GM12878 (cell line): ENCODE measurements around the gene TAGLN3. TPM values are rescaled to one million over a fixed set of nuclear protein-coding genes. Genes with fewer than 3 reads are reported as not detected.

ENCODE experiments used
- ATAC-seq: fragments of 200-7000 bp; cut with Tn5 transposase; 3 replicates; pipeline ENCODE4 v1.9.1; 2020; ENCODE audit warnings: mild to moderate bottlenecking, moderate library complexity
- BruUV-seq: library from RNA; stranded (reverse); fragments of 400-500 nt; replicated peaks from 2 replicates; lab custom pipeline; 2021; lab: Mats Ljungman, UMichigan
- CTCF ChIA-PET: fragments of 300-600 bp; sonication (Branson Sonifier 250); formaldehyde crosslinking; extraction: SDS; loops from one replicate; lab custom pipeline; 2021; ENCODE audit warnings: inconsistent platforms; lab: Yijun Ruan, JAX
- POLR2A ChIA-PET: fragments of 350-600 bp; formaldehyde crosslinking; extraction: SDS; loops from one replicate; lab custom pipeline; 2021; ENCODE audit warnings: inconsistent platforms; lab: Charles Lee
- RAD21 ChIA-PET: fragments of 300-600 bp; sonication (Branson Sonifier 250); formaldehyde crosslinking; loops from one replicate; lab custom pipeline; 2023; ENCODE audit warnings: antibody characterized with exemption; ENCODE audit not compliant: unreplicated experiment; lab: Charles Lee
- SMC1A ChIA-PET: fragments of 300-600 bp; sonication (Branson Sonifier 250); formaldehyde crosslinking; loops from one replicate; lab custom pipeline; 2023; ENCODE audit not compliant: unreplicated experiment, uncharacterized antibody; lab: Charles Lee
- DNase-seq: peaks from one replicate; pipeline ENCODE4 v3.0.0-alpha.2; 2011; ENCODE audit warnings: low read depth, low spot score
- FAIRE-seq: peaks from 3 replicates; lab custom pipeline; 2011; peaks lifted over from hg19 to GRCh38; lab: Jason Lieb, UNC
- H2AFZ ChIP-seq: 2 replicates; pipeline ENCODE4 v1.6.0; 2011; ENCODE audit warnings: low read depth, low read length, control low read depth; ENCODE audit not compliant: control insufficient read depth
- H3K27ac ChIP-seq: 2 replicates; pipeline ENCODE4 v1.5.1; 2011; ENCODE audit warnings: control low read depth; ENCODE audit not compliant: control insufficient read depth, insufficient read depth
- H3K27me3 ChIP-seq, 2 experiments: replicated peaks in 1 of 2; 2 replicates each; pipeline versions ENCODE4 v1.6.0 to v1.6.1; 2011; ENCODE audit warnings: low read length in 1 of 2; ENCODE audit not compliant: control insufficient read depth in 2 of 2, insufficient read depth in 2 of 2
- H3K36me3 ChIP-seq, 2 experiments: 2 replicates each; pipeline ENCODE4 v1.5.1; 2011; ENCODE audit warnings: low read length in 1 of 2; ENCODE audit not compliant: control insufficient read depth in 2 of 2, insufficient read depth in 2 of 2
- H3K4me1 ChIP-seq: 2 replicates; pipeline ENCODE4 v1.6.1; 2011; ENCODE audit warnings: mild to moderate bottlenecking, low read length, moderate library complexity, mixed read lengths; ENCODE audit not compliant: control insufficient read depth, insufficient read depth
- H3K4me2 ChIP-seq: 2 replicates; pipeline ENCODE4 v1.6.0; 2011; ENCODE audit warnings: control low read depth; ENCODE audit not compliant: control insufficient read depth, insufficient read depth
- H3K4me3 ChIP-seq: fragments of 200-600 bp; sonication (generic); 2 replicates; pipeline ENCODE4 v1.5.1; 2016
- H3K79me2 ChIP-seq: 2 replicates; pipeline ENCODE4 v1.6.0; 2011; ENCODE audit warnings: low read length; ENCODE audit not compliant: control insufficient read depth, insufficient read depth
- H3K9ac ChIP-seq: 2 replicates; pipeline ENCODE4 v1.8.0; 2011; ENCODE audit warnings: low read length, control low read depth, mixed read lengths; ENCODE audit not compliant: control insufficient read depth, insufficient read depth
- H3K9me3 ChIP-seq: replicated peaks from 3 replicates; pipeline ENCODE4 v1.5.1; 2011; ENCODE audit warnings: mild to moderate bottlenecking, low read length; ENCODE audit not compliant: control insufficient read depth, insufficient read depth
- H4K20me1 ChIP-seq: 2 replicates; pipeline ENCODE4 v1.6.0; 2011; ENCODE audit not compliant: control insufficient read depth, insufficient read depth
- BRCA1 ChIP-seq: IDR thresholded peaks from 2 replicates; pipeline ENCODE4 v1.6.1; 2011; ENCODE audit warnings: low read depth, low read length, improper control_type of control experiment
- ESRRA ChIP-seq: IDR thresholded peaks from 2 replicates; pipeline ENCODE4 v1.6.1; 2012; ENCODE audit warnings: mild to moderate bottlenecking, low read length, improper control_type of control experiment
- ETV6 ChIP-seq, 2 experiments: fragments of 450-650 bp in 1 of 2; IDR thresholded peaks in 1 of 2; conservative IDR thresholded peaks in 1 of 2; 2 replicates each; pipeline ENCODE4 v1.6.1; 2014; ENCODE audit warnings: antibody characterized with exemption in 1 of 2, borderline replicate concordance in 1 of 2, low read depth in 1 of 2, mild to moderate bottlenecking in 1 of 2, moderate library complexity in 1 of 2
- IKZF2 ChIP-seq, 2 experiments: fragments of 450-650 bp; IDR thresholded peaks; 2 replicates each; pipeline ENCODE4 v1.6.1; 2017; ENCODE audit warnings: mild to moderate bottlenecking in 2 of 2, moderate library complexity in 2 of 2
- JUNB ChIP-seq: IDR thresholded peaks from 2 replicates; pipeline ENCODE4 v1.6.1; 2016; ENCODE audit warnings: antibody characterized with exemption, mild to moderate bottlenecking
- MXI1 ChIP-seq: fragments of 150-350 bp; IDR thresholded peaks from 2 replicates; pipeline ENCODE4 v1.6.1; 2011; ENCODE audit warnings: low read depth, mild to moderate bottlenecking, inconsistent platforms, low read length, improper control_type of control experiment
- NR2C2 ChIP-seq: IDR thresholded peaks from 2 replicates; pipeline ENCODE4 v1.6.1; 2011; ENCODE audit warnings: borderline replicate concordance, low read depth; ENCODE audit not compliant: control insufficient read depth, insufficient read length
- RUNX3 ChIP-seq: IDR thresholded peaks from 2 replicates; pipeline ENCODE4 v1.6.1; 2012; ENCODE audit warnings: low read length, inconsistent platforms
- SUZ12 ChIP-seq: fragments of 200-600 bp; sonication (generic); IDR thresholded peaks from one replicate; pipeline ENCODE4 v1.6.1; 2018; ENCODE audit warnings: antibody characterized with exemption, mild to moderate bottlenecking; ENCODE audit not compliant: unreplicated experiment
- YBX1 ChIP-seq: fragments of 450-650 bp; IDR thresholded peaks from 2 replicates; pipeline ENCODE4 v1.6.1; 2016; ENCODE audit warnings: antibody characterized with exemption
- ZNF384 ChIP-seq: IDR thresholded peaks from 2 replicates; pipeline ENCODE4 v1.6.1; 2012; ENCODE audit warnings: low read depth, mild to moderate bottlenecking, low read length, improper control_type of control experiment, borderline replicate concordance
- WGBS: methylation state at CpG from one replicate; pipeline ENCODE4 v1.1.6; 2016; ENCODE audit warnings: low lambda C conversion rate; ENCODE audit not compliant: insufficient replicate concordance, insufficient coverage; ENCODE audit errors: missing lambda C conversion rate; 5-methylcytosine and 5-hydroxymethylcytosine counted together
- in situ Hi-C: fragments of 300-500 bp; cut with MboI; formaldehyde crosslinking; loops from 9 replicates; pipeline ENCODE4 v1.14.3; 2018; ENCODE audit warnings: mixed read lengths
- intact Hi-C: fragments of 100-400 bp; cut with micrococcal nuclease; formaldehyde crosslinking; loops from one replicate; pipeline ENCODE4 v1.14.2; 2022; ENCODE audit not compliant: unreplicated experiment
- polyA plus RNA-seq, 11 experiments: library from polyadenylated mRNA; depleted of rRNA in 4 of 11; unstranded in 6 of 11; stranded (reverse) in 5 of 11; fragments of >200 nt; fragmentation: Nextera tagmentation in 4 of 11; fragmentation: Illumina TruSeq in 1 of 11; extraction: Ambion mirVana in 4 of 11; extraction: Trizol in 1 of 11; gene quantifications; 1 replicate in 1 of 11; 2 replicates in 10 of 11; pipeline versions ENCODE4 v1.2.1 to v1.2.3, GENCODE V29; 2011 to 2016; ENCODE audit warnings: inconsistent platforms in 2 of 11, missing spikeins in 2 of 11, low read depth in 1 of 11
- total RNA-seq, 4 experiments: library from RNA; depleted of rRNA in 3 of 4; stranded (reverse); fragments of >200 nt in 3 of 4; fragmentation: Illumina TruSeq in 1 of 4; extraction: Trizol in 1 of 4; gene quantifications; 2 replicates each; pipeline versions ENCODE4 v1.2.1 to v1.2.3, GENCODE V29; 2013 to 2021
- TF ChIP-seq, protein P1 (sequence below): IDR thresholded peaks from 2 replicates; pipeline ENCODE4 v1.6.1; 2011; ENCODE audit warnings: borderline replicate concordance, low read depth, mild to moderate bottlenecking, moderate library complexity, low read length; ENCODE audit not compliant: insufficient read depth, poor library complexity, severe bottlenecking
- TF ChIP-seq, protein P2 (sequence below): fragments of 450-650 bp; conservative IDR thresholded peaks from 2 replicates; pipeline ENCODE4 v1.6.1; 2017; ENCODE audit warnings: mild to moderate bottlenecking, moderate library complexity
- TF ChIP-seq, protein P3 (sequence below): fragments of 450-650 bp; formaldehyde crosslinking; IDR thresholded peaks from 2 replicates; pipeline ENCODE4 v1.5.0; 2022; ENCODE audit warnings: mild to moderate bottlenecking, missing genetic modification characterization

Gene TAGLN3
- total and polyA plus RNA-seq, 10 of the 15 experiments (the other 5 are each of a cell fraction or from before 2014, with no cell fraction given) = 0.06 to 0.53 (median 0.12) TPM; not detected in 3

DNA sequence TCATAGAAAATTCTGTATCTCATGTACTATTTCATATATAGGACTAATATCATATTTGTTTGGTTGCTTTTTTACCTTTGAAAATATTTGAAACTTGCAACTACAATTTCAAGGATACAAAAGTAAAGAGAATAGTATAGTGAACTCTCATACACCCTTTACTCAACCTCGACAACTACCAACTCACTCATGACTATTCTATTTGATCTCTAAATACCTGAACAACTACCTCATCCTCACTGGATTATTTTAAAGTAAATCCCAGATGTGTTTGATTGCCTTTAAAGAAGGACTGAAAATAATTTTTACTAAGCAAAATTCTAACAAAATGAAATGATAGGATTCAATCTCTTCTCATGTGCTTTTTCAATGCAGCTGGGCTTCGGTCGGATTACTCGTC, 47.9 kb downstream of the TAGLN3 start:
- 70% methylated on average over 4 of the region's 4 CpGs for WGBS
- no peaks in the 10 kb centered on the region for H3K4me1 ChIP-seq
- intact Hi-C loops (loop anchor here (10.0 kb wide), 1 partner anchor 332 kb away; no protein-coding TSS in a partner anchor), in situ Hi-C loops (no loop called here)
- H3K27me3 ChIP-seq = peaks cover 0 to 6% of the 10 kb centered on the region in 2 experiments; a peak in 1 of 4 replicates
- no peak overlapping the region for H3K9ac ChIP-seq
- DNase-seq (no peak), FAIRE-seq (no peak), ATAC-seq (no peak)
- H3K9me3 ChIP-seq = no peaks in the 10 kb centered on the region
- no peak overlapping the region for H3K27ac ChIP-seq
- TF ChIP-seq ETV6 (conservative IDR thresholded peaks at IDR 0.05 in 1 of 2, IDR thresholded peaks at IDR 0.05 in 1 of 2; ENCODE audit: borderline replicate concordance in 1 of 2, low read depth in 1 of 2) (no peak), ZNF384 (no peak), JUNB (no peak), IKZF2 (IDR thresholded peaks at IDR 0.05) (no peak), BRCA1 (no peak), MXI1 (no peak), SUZ12 (no peak), RUNX3 (no peak), ESRRA (no peak), YBX1 (no peak), NR2C2 (no peak)
- TF ChIP-seq, protein P1, sequence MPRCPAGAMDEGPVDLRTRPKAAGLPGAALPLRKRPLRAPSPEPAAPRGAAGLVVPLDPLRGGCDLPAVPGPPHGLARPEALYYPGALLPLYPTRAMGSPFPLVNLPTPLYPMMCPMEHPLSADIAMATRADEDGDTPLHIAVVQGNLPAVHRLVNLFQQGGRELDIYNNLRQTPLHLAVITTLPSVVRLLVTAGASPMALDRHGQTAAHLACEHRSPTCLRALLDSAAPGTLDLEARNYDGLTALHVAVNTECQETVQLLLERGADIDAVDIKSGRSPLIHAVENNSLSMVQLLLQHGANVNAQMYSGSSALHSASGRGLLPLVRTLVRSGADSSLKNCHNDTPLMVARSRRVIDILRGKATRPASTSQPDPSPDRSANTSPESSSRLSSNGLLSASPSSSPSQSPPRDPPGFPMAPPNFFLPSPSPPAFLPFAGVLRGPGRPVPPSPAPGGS = no peak
- TF ChIP-seq, protein P2, sequence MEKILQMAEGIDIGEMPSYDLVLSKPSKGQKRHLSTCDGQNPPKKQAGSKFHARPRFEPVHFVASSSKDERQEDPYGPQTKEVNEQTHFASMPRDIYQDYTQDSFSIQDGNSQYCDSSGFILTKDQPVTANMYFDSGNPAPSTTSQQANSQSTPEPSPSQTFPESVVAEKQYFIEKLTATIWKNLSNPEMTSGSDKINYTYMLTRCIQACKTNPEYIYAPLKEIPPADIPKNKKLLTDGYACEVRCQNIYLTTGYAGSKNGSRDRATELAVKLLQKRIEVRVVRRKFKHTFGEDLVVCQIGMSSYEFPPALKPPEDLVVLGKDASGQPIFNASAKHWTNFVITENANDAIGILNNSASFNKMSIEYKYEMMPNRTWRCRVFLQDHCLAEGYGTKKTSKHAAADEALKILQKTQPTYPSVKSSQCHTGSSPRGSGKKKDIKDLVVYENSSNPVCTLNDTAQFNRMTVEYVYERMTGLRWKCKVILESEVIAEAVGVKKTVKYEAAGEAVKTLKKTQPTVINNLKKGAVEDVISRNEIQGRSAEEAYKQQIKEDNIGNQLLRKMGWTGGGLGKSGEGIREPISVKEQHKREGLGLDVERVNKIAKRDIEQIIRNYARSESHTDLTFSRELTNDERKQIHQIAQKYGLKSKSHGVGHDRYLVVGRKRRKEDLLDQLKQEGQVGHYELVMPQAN = no peak
- TF ChIP-seq, protein P3, sequence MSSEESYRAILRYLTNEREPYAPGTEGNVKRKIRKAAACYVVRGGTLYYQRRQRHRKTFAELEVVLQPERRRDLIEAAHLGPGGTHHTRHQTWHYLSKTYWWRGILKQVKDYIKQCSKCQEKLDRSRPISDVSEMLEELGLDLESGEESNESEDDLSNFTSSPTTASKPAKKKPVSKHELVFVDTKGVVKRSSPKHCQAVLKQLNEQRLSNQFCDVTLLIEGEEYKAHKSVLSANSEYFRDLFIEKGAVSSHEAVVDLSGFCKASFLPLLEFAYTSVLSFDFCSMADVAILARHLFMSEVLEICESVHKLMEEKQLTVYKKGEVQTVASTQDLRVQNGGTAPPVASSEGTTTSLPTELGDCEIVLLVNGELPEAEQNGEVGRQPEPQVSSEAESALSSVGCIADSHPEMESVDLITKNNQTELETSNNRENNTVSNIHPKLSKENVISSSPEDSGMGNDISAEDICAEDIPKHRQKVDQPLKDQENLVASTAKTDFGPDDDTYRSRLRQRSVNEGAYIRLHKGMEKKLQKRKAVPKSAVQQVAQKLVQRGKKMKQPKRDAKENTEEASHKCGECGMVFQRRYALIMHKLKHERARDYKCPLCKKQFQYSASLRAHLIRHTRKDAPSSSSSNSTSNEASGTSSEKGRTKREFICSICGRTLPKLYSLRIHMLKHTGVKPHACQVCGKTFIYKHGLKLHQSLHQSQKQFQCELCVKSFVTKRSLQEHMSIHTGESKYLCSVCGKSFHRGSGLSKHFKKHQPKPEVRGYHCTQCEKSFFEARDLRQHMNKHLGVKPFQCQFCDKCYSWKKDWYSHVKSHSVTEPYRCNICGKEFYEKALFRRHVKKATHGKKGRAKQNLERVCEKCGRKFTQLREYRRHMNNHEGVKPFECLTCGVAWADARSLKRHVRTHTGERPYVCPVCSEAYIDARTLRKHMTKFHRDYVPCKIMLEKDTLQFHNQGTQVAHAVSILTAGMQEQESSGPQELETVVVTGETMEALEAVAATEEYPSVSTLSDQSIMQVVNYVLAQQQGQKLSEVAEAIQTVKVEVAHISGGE (CRISPR knock-in tag) = no peak
- no peaks in the 10 kb centered on the region for H3K79me2 ChIP-seq
- CTCF ChIA-PET = interaction anchor here (1.5 to 4.4 kb wide), 4 partner anchors 31 to 330 kb away, joined by 6 to 99 read pairs (median 55); no protein-coding TSS in a partner anchor
- H3K4me2 ChIP-seq = no peak overlapping the region
- POLR2A ChIA-PET = no interaction called here
- RAD21 ChIA-PET = interaction anchor here (2.4 kb wide), 1 partner anchor 57 kb away, joined by 10 read pairs; no protein-coding TSS in a partner anchor
- H2AFZ ChIP-seq = no peak overlapping the region
- H3K36me3 ChIP-seq = no peaks in the 10 kb centered on the region
- no peak overlapping the region for H3K4me3 ChIP-seq
- no TSS peak for BruUV-seq
- no peaks in the 10 kb centered on the region for H4K20me1 ChIP-seq
- SMC1A ChIA-PET = interaction anchor here (1.3 to 5.7 kb wide), 3 partner anchors 33 to 76 kb away, joined by 3 to 48 read pairs (median 5); no protein-coding TSS in a partner anchor
